ENCODE results near the gene ARAP3.

Gene ARAP3

DNA sequence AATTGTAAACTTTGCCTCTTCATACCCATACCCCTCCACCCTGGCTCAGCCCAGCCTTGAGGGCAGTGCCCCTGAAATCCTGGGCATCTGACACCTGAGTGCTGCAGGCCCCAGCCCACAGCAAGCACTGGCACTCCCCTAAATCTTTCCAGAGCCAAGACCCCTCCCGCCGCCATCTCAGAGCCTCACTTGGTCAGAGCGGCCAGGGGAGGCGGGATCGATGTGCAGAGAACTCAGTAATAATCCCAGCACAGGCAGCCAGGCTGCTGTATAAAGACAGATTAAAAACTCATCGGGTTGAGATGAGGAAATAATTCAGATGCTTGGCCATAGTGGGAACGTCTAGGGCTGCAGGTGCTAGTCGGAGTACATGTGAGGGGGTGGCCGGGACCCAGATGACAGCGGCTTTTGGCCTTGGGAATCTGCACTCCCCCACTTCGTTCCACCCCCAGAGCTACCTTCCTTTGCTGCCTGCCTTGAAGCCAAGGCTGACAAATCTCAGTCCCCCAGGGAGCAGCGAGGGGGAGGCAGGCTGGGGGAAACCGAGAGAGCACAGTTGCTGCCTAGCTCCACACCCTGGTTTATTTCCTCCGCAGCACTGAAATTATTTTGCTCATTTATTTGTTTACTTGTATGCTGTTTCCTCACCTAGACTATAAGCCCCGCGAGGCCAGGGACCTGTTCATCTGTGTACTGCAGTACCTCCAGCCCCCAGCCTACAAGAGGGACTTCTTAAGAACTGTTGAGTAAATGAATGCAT is 19.5 kb upstream of the ARAP3 start:
- DNase-seq, result no peak

DNA sequence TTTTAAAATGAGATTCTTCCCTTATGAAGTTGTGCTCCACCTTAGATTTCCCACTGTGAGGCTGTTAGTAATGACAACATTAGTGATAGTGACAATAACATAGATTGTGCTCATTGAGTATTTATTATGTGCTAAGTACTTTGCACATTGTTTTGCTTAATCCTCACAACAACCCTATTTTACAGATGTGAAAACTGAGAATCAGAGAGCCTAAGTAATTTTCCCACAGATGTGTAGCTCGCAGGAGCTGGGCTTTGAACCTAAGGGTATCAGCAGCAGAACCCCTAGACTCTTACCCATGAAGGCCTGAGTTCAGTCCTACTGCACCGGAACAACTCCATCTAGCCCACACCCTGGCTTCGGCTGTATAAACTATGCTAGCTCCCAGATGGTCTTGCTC is 15.6 kb upstream of the ARAP3 start:
- no peak for DNase-seq

- no peak for DNase-seq
Observed at GRCh38 chr5:141696431-141696830, 14.4 kb upstream of the ARAP3 start.

GRCh38 chr5:141695627-141696215 is 13.7 kb upstream of the ARAP3 start:
- no peak for DNase-seq

DNA sequence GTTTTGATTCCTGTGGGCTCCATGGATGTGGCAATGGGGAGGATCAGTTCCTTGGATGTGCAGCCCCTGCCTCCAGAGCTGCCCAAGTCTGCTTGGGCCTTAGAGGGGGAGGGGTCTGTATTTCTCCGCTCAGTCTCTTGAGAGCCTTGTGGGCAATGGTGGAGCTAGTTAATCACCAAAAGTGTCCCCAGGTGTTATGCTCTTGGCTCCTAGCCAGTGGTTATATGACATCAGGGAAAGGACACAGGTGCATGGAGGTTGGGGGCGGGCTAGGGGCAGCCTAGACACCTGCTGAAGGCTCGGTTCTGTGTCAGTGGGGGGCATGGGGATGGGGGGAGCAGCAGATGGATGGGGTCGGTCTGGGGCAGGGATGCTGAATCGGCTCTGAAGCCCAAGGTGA is 12.4 kb upstream of the ARAP3 start:
- no peak for DNase-seq

GRCh38 chr5:141692919-141693725 is 11.1 kb upstream of the ARAP3 start:
- no peak for DNase-seq

GRCh38 chr5:141692533-141692888 is 10.5 kb upstream of the ARAP3 start:
- DNase-seq, result no peak

GRCh38 chr5:141691867-141692532 is 10.0 kb upstream of the ARAP3 start:
- DNase-seq, result no peak

DNA sequence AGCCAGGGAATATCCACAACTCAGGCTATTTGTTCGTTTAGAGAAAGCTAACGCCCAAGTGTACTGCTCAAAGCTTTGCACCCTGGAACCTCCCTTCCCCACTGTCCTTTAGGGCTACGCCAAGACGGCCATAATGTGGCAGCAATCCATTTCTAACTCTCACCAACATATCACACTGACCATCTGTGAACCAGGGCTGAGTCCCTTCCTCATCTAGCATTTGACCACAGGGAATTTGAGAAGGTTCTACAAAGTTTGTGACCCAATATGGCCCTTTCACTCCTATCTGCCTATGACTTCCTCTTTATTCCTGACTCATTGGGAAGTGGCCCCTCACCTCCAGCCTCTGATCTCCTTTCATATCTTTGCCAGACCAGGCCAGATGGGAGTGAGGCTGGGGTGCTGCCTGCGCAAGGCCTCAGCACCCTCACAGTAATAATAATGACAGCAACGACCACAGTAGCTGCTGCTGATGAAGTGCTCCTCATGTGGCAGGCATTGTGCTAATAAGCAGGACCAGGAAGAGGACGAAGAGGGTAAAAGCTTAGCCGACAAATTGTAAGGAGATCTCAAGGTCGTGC is 9.3 kb upstream of the ARAP3 start:
- DNase-seq, result no peak

GRCh38 chr5:141686648-141687416 is 4.8 kb upstream of the ARAP3 start:
- no peak for DNase-seq

GRCh38 chr5:141685591-141685990 is 3.6 kb upstream of the ARAP3 start:
- no peak for DNase-seq

GRCh38 chr5:141683596-141684141 is 1.6 kb upstream of the ARAP3 start:
- DNase-seq, result no peak

DNA sequence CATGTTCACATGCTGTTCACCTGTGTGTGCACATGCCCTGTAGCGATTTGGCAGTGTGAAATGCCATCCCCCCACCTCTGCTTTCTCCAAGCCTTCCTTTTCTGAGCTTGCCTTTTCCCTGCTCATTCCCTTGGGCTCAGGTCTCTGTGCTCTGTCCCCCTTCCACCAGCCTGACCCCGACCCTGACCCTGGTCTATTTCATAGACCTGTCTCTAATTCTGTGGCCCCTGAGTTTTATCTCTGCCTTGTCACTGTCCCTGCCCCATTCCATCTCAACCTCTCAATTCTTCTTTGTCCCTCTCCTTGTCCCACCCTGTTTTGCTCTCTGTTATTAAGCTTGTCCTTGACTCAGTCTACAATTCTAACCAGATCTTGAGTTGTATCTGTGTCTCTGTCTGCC is 735 bp downstream of the ARAP3 start:
- DNase-seq, result no peak

GRCh38 chr5:141680751-141681201 is 1.3 kb downstream of the ARAP3 start:
- DNase-seq, result no peak

GRCh38 chr5:141680178-141680577 is 1.9 kb downstream of the ARAP3 start:
- no peak for DNase-seq

- DNase-seq, result no peak
Observed at GRCh38 chr5:141677415-141677814, 4.6 kb downstream of the ARAP3 start.

GRCh38 chr5:141675672-141676071 is 6.4 kb downstream of the ARAP3 start:
- DNase-seq, result no peak

GRCh38 chr5:141674747-141675146 is 7.3 kb downstream of the ARAP3 start:
- DNase-seq, result no peak

GRCh38 chr5:141672841-141673813 is 8.9 kb downstream of the ARAP3 start:
- no peak for DNase-seq

GRCh38 chr5:141672071-141672840 is 9.8 kb downstream of the ARAP3 start:
- no peak for DNase-seq

Data from NCI-H1436 treated with DMSO at 0.1 percent for 48 hours (cell line).